ENCODE data around the gene AGGF1.

The AGGF1 gene

GRCh38 chr5:77006124-77006523 lies 24.1 kb upstream of the AGGF1 start:
- ChIA-PET POLR2A (no interaction called here), CTCF (no interaction called here)
- TF ChIP-seq BHLHE40 (IDR thresholded peaks at IDR 0.05; ENCODE audit: borderline replicate concordance), result no peak
- DNase-seq (ENCODE audit: extremely low spot score), result no peak

DNA sequence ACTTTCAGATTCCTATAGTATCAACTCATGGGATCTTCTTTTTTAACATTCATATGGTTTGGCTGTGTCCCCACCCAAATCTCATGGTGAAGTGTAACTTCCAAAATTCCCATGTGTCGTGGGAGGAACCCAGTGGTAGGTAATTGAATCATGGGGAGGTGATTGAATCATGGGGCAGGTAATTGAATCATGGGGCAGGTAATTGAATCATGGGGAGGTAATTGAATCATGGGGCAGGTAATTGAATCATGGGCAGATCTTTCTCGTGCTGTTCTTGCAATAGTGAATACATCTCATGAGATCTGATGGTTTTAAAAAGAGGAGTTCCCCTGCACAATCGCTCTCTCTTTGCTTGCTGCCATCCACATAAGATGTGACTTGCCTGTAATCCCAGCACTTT lies 21.8 kb upstream of the AGGF1 start:
- ChIA-PET POLR2A (interaction anchor here (0.6 kb wide), 1 partner anchor 492 kb away, joined by 4 read pairs; no protein-coding TSS in a partner anchor), CTCF (no interaction called here)
- TF ChIP-seq BHLHE40 (IDR thresholded peaks at IDR 0.05; ENCODE audit: borderline replicate concordance) (no peak), CTBP1 (IDR thresholded peaks at IDR 0.05; ENCODE audit: borderline replicate concordance) (no peak), TARDBP (IDR thresholded peaks at IDR 0.05) (no peak), PKNOX1 (IDR thresholded peaks at IDR 0.05) (no peak), FOXA1 (IDR thresholded peaks at IDR 0.05) (no peak), L3MBTL2 (conservative IDR thresholded peaks at IDR 0.05) (no peak), ARNT (IDR thresholded peaks at IDR 0.05) (no peak), SUZ12 (IDR thresholded peaks at IDR 0.05) (no peak), ELF4 (IDR thresholded peaks at IDR 0.05) (no peak), FOXM1 (IDR thresholded peaks at IDR 0.05; ENCODE audit: borderline replicate concordance) (no peak), FOXK2 (IDR thresholded peaks at IDR 0.05) (no peak), SP1 (IDR thresholded peaks at IDR 0.05) (no peak), NFRKB (IDR thresholded peaks at IDR 0.05) (no peak), LEF1 (IDR thresholded peaks at IDR 0.05; ENCODE audit: borderline replicate concordance) (no peak)
- no peak for DNase-seq (ENCODE audit: extremely low spot score)

DNA sequence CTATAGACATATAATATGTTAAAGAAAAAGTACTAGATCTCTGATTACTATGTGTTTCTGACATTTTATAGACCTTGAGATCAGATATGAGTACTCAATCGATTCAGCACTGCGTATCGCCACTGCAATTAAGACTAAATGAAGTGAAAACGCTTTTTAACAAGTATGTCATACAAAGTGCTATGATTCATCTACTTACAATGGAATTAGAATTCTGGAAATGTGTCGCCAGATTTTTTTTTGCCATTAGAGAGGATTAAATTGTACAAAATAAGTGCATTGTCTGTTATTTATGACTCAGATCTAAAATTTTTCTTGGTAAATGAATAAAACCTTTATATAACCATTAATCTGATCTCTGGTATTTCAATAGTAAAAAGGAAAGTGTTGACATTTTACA lies 20.0 kb upstream of the AGGF1 start:
- TF ChIP-seq L3MBTL2 (conservative IDR thresholded peaks at IDR 0.05) (no peak), ELF4 (IDR thresholded peaks at IDR 0.05) (no peak), SP1 (IDR thresholded peaks at IDR 0.05) (no peak), LEF1 (IDR thresholded peaks at IDR 0.05; ENCODE audit: borderline replicate concordance) (no peak), FOXA1 (IDR thresholded peaks at IDR 0.05) (no peak), ZNF384 (IDR thresholded peaks at IDR 0.05) (no peak), SUZ12 (IDR thresholded peaks at IDR 0.05) (no peak)

GRCh38 chr5:77011498-77011897 lies 18.7 kb upstream of the AGGF1 start:
- TF ChIP-seq FOXK2 (IDR thresholded peaks at IDR 0.05), result no peak
- TF ChIP-seq ARNT (IDR thresholded peaks at IDR 0.05), result no peak
- TF ChIP-seq SP1 (IDR thresholded peaks at IDR 0.05), result no peak
- no peak for TF ChIP-seq SUZ12 (IDR thresholded peaks at IDR 0.05)
- TF ChIP-seq BHLHE40 (IDR thresholded peaks at IDR 0.05; ENCODE audit: borderline replicate concordance), result no peak
- no peak for TF ChIP-seq LEF1 (IDR thresholded peaks at IDR 0.05; ENCODE audit: borderline replicate concordance)
- TF ChIP-seq ELF4 (IDR thresholded peaks at IDR 0.05), result no peak
- no peak for TF ChIP-seq HDGF (IDR thresholded peaks at IDR 0.05; ENCODE audit: borderline replicate concordance)
- no peak for TF ChIP-seq FOXA1 (IDR thresholded peaks at IDR 0.05)
- no peak for TF ChIP-seq NFRKB (IDR thresholded peaks at IDR 0.05)
- no peak for TF ChIP-seq TARDBP (IDR thresholded peaks at IDR 0.05)
- no peak for TF ChIP-seq PKNOX1 (IDR thresholded peaks at IDR 0.05)
- no peak for TF ChIP-seq ZNF384 (IDR thresholded peaks at IDR 0.05)
- ChIA-PET POLR2A (no interaction called here), CTCF (interaction anchor here (0.6 kb wide), 1 partner anchor 141 kb away, joined by 5 read pairs; no protein-coding TSS in a partner anchor)
- no peak for DNase-seq (ENCODE audit: extremely low spot score)

More for the DNA sequence above, 20.0 kb upstream of the AGGF1 start:
- ChIA-PET POLR2A (no interaction called here), CTCF (no interaction called here)
- DNase-seq (ENCODE audit: extremely low spot score), result no peak

DNA sequence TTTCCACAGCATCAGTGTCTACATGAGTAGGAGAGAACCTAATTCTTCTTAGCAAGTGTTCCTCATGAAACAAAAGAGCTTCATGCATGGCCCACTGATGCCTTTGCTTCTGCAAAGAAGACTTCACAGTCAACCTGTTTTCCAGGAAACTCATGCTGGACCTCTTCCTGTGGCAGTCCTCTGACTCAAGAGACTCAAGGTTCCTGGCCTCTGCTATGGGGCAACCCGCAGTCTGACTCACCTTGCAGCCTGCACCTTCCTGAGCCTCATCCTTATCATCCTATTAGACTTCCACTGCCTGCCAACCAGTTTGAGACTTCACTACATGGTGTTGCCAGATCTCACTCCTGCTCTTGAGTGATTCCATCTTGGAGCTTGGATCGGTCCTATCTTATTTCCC lies 17.6 kb upstream of the AGGF1 start:
- DNase-seq (ENCODE audit: extremely low spot score), result no peak
- POLR2A ChIA-PET, result no interaction called here
- TF ChIP-seq ZNF384 (IDR thresholded peaks at IDR 0.05) (no peak), PKNOX1 (IDR thresholded peaks at IDR 0.05) (no peak), ELF4 (IDR thresholded peaks at IDR 0.05) (no peak), FOXA1 (IDR thresholded peaks at IDR 0.05) (no peak), FOXM1 (IDR thresholded peaks at IDR 0.05; ENCODE audit: borderline replicate concordance) (no peak), SP1 (IDR thresholded peaks at IDR 0.05) (no peak), LEF1 (IDR thresholded peaks at IDR 0.05; ENCODE audit: borderline replicate concordance) (no peak), NFRKB (IDR thresholded peaks at IDR 0.05) (no peak), HDGF (IDR thresholded peaks at IDR 0.05; ENCODE audit: borderline replicate concordance) (no peak), BHLHE40 (IDR thresholded peaks at IDR 0.05; ENCODE audit: borderline replicate concordance) (no peak), FOXK2 (IDR thresholded peaks at IDR 0.05) (no peak), SUZ12 (IDR thresholded peaks at IDR 0.05) (no peak), CTBP1 (IDR thresholded peaks at IDR 0.05; ENCODE audit: borderline replicate concordance) (no peak), TARDBP (IDR thresholded peaks at IDR 0.05) (no peak), L3MBTL2 (conservative IDR thresholded peaks at IDR 0.05) (no peak), ARNT (IDR thresholded peaks at IDR 0.05) (no peak)
- CTCF ChIA-PET, result no interaction called here

- ChIA-PET CTCF (interaction anchor here (0.6 to 1.7 kb wide), 7 partner anchors 47 to 515 kb away, joined by 3 to 9 read pairs (median 3); no protein-coding TSS in a partner anchor), POLR2A (interaction anchor here (3.4 kb wide), 1 partner anchor 14 kb away, joined by 13 read pairs; the partner anchor contains the start of gene AGGF1)
- peak; percentile 31 for DNase-seq (ENCODE audit: extremely low spot score)
- TF ChIP-seq BHLHE40 (IDR thresholded peaks at IDR 0.05; ENCODE audit: borderline replicate concordance) (no peak), HDGF (IDR thresholded peaks at IDR 0.05; ENCODE audit: borderline replicate concordance) (no peak), SUZ12 (IDR thresholded peaks at IDR 0.05) (no peak), FOXM1 (IDR thresholded peaks at IDR 0.05; ENCODE audit: borderline replicate concordance) (no peak), NFRKB (IDR thresholded peaks at IDR 0.05) (no peak), FOXK2 (IDR thresholded peaks at IDR 0.05) (no peak), CTBP1 (IDR thresholded peaks at IDR 0.05; ENCODE audit: borderline replicate concordance) (no peak), ZNF384 (IDR thresholded peaks at IDR 0.05) (no peak)
Observed at GRCh38 chr5:77015938-77016569, 14.2 kb upstream of the AGGF1 start.

Measured in HEK293T (cell line).